GM18505 (cell line): ENCODE results near the gene UBE2Q1.

Experiments
- ATAC-seq: cut with Tn5 transposase; IDR thresholded peaks from one replicate; pipeline ENCODE4 v1.9.1; 2021; ENCODE audit not compliant: unreplicated experiment
- POLR2A ChIP-seq: IDR thresholded peaks from 4 replicates; pipeline ENCODE4 v1.6.1; 2011; ENCODE audit warnings: borderline replicate concordance; ENCODE audit not compliant: insufficient read depth, insufficient read length; ENCODE audit errors: extremely low read depth

UBE2Q1 gene

DNA sequence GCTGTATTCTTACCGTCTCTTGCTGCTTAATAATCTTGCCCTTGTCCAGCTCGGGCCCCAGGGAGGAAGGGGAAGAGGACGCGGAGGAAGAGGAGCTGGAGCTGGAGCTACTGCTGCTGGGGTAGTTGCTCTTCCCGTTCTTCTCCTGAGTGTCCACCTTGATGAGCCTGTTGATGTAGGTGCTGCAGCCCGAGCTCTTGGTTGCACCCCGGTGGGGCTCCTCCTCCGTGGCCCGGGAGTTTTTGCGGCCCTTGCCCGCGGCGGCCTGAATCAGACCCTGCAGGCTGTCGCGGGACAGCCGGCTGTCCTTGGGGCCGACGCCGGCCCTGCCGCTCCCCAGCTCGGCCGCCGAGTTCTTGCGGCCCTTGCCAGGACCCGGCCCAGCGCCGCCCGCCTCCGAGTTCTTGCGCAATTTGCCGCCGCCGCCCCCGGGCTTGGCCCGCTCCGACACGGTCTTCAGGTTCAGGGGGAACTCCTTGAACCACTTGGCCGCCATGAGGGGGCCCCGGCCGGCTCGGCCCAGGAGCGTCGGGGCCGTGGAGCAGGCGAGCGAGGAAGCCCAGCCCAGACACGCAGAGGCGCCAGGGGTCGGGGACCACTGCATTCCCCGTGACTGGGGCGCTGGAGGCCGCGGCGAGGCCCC lies 56.9 kb downstream of the UBE2Q1 start:
- no peak for ATAC-seq

DNA sequence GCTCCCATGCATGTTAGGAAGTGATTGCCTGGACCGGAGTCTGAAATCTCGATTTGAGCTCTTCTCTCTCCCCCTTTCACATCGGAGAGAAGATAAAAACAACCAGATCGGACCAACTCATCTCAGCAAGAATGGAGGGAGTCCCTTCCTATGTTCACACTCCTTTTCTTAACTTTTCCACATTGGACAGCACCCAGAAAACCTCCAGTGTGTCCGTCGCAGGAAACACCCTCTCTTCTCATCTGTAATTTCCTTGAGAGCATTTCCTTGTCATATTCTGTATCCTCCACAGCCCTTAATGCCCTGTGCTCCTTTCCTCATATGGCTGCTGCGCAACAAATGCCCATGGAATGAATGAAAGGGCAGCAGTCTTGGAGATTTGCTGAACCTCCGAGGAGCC lies 57.9 kb downstream of the UBE2Q1 start:
- TF ChIP-seq POLR2A, result no peak
- ATAC-seq, result no peak

More for the DNA sequence above, 56.9 kb downstream of the UBE2Q1 start:
- no peak for TF ChIP-seq POLR2A

DNA sequence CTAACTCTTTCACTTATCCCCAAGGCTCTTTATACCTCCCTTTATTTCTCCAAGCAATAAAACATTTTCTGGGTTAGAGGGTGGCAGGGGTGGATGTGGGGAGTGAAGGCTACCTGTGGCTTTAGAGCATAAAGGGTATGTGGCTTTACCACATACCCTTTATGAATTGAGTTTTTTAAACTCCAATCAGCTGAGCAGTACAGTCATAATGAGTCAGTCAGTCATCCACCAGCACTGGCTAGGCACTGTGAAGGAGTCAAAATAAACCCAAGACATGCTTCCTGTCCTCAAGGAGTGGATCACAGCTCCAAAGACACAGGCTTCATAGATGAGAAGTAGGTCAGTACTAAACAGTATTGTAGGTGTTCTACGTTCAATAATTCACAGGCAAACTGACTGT lies 59.0 kb downstream of the UBE2Q1 start:
- no peak for TF ChIP-seq POLR2A
- ATAC-seq, result no peak
